HG02840 (cell line): ENCODE measurements around the gene PCBP2.
"Not testable (repeated sequence)": the region's sequence is repeated elsewhere in the genome, so short reads cannot be mapped to it uniquely, and the experiment has no call there.

Experiments
- ATAC-seq: cut with Tn5 transposase; IDR thresholded peaks from one replicate; pipeline ENCODE4 v1.9.1; 2021; ENCODE audit warnings: mild to moderate bottlenecking, moderate library complexity, moderate number of reproducible peaks; ENCODE audit not compliant: unreplicated experiment, low FRiP score

The PCBP2 gene

DNA sequence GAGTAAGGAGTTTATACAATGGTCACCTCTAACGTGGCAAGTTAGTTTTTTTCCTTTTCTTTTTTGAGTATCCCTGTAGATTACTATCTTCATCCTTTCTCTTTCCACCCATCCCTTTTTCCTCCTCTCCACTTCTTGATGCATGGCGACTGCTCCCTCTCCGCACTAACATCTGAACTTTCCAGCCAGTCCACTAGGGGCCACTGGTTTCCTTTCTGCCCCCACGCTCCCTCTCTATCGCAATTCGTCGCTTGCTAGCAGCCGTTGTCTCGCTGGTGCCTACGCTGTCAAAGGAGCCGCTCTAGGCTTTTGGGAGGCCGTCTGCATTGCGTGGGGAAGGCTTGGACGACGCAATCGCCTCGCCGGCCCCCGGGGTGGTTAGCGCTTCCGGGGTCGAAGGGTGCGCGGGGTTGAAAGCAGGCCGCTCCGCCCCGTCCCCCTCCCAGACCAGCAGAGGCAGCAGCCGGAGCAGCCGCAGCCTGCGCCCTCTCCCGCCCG, at the start of gene PCBP2:
PCBP2 (plus strand) TSS at position 442 of the 498 bp plus-strand sequence. CDS start 2,699 bp downstream, outside the sequence.
- peak; percentile 96 for ATAC-seq

GRCh38 chr12:53402351-53402750, 49.6 kb upstream of the PCBP2 start:
- not testable (repeated sequence) for ATAC-seq

- no peak for ATAC-seq
Measured at GRCh38 chr12:53402871-53403270, 49.0 kb upstream of the PCBP2 start.

GRCh38 chr12:53410951-53411350, 41.0 kb upstream of the PCBP2 start:
- no peak for ATAC-seq

GRCh38 chr12:53413485-53414204, 38.3 kb upstream of the PCBP2 start:
- no peak for ATAC-seq

GRCh38 chr12:53414756-53415417, 37.0 kb upstream of the PCBP2 start:
- ATAC-seq = no peak

DNA sequence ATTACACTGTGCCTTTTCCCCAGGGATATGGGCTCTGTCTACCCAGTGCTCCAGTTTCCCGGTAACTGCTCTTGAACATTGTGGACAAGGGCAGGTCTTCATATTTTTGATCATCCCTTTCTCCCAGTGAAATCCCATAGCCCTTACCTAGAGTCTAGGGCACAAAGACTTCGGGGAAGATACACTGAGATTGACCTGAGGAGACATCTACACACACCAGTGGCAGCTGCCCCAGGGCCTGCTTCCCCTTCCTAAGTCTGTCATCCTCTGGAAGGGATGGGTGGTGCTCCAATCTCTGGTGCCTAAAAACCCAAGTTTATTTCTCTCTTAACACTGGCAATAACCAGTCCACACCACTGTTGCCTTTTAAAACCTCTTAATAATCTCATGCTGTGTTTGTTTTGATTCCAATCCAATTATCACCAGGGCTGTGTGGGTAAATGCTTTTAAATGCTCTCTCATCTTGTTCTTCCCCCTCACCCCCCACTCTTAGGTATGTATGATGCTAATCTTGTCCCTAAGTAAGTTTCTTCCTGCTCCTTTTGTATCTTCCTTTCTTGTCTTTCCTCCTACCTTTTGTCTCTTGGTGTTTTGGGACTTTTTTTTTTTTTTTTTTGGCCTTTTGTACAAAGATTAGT, 36.0 kb upstream of the PCBP2 start:
- ATAC-seq = not testable (repeated sequence)

GRCh38 chr12:53417291-53417816, 34.5 kb upstream of the PCBP2 start:
- not testable (repeated sequence) for ATAC-seq

GRCh38 chr12:53418221-53418620, 33.7 kb upstream of the PCBP2 start:
- no peak for ATAC-seq

DNA sequence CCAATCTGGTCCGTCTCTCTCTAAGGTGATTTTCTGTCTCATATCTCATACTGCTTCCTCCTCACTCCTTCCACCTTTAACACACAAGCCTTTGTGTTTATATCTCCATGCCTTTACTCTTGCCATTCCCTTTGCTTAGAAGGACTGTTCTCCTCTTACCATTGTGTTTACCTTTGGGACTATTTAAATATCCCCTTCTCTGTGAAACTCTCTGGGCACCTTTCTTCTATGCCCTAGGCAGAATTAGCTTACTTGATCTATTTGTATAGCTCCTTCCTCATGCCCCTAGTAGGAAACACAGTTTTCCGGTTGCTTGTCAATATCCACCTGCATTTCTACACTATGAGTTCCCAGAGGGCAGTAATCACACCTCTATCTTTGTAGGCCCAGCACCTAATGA, 32.1 kb upstream of the PCBP2 start:
- ATAC-seq = no peak

DNA sequence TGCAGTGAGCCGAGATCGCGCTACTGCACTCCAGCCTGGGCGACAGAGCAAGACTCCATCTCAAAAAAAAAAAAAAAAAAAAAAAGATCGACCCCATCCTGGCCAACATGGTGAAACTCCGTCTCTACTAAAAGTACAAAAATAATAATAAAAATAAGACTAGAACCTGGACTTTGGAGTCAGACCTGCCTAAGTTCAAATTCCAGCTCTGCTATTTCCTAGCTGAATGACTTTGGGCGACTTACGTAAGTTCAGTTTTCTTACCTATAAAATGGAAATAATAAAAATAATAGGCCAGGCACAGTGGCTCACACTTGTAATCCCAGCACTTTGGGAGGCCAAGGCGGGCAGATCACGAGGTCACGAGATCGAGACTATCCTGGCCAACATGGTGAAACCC, 29.7 kb upstream of the PCBP2 start:
- not testable (repeated sequence) for ATAC-seq

- no peak for ATAC-seq
Measured at GRCh38 chr12:53423597-53423996, 28.3 kb upstream of the PCBP2 start, which contains the start of gene AMHR2. TSS of gene AMHR2 (plus strand) at chr12:53423855. CDS start at chr12:53423935, 80 bp downstream.

GRCh38 chr12:53424626-53425514, 27.0 kb upstream of the PCBP2 start:
- no peak for ATAC-seq

GRCh38 chr12:53425515-53426150, 26.3 kb upstream of the PCBP2 start:
- no peak for ATAC-seq

GRCh38 chr12:53427905-53428594, 23.9 kb upstream of the PCBP2 start:
- ATAC-seq = no peak

GRCh38 chr12:53428741-53429140, 23.2 kb upstream of the PCBP2 start:
- ATAC-seq = no peak

- ATAC-seq = no peak
Measured at GRCh38 chr12:53430116-53430515, 21.8 kb upstream of the PCBP2 start.

GRCh38 chr12:53431187-53431586, 20.7 kb upstream of the PCBP2 start:
- no peak for ATAC-seq

DNA sequence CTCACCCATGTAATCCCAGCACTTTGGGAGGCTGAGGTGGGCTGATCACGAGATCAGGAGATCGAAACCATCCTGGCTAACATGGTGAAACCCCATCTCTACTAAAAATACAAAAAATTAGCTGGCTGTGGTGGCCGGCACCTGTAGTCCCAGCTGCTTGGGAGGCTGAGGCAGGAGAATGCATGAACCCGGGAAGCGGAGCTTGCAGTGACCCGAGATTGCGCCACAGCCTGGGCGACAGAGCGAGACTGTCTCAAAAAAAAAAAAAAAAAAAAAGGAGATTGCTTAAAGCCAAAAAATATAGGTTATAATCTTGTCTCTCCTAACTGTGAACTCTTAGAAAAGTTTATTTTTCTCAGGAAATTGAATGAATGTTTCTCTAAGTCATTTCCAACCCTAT, 16.6 kb upstream of the PCBP2 start:
- ATAC-seq = not testable (repeated sequence)
